OCI-LY3 (cell line): ENCODE measurements around the gene OASL.

Experiments
- EZH2phosphoT487 ChIP-seq: fragments of 200-600 bp; shearing (Covaris generic); IDR thresholded peaks from 2 replicates; pipeline ENCODE4 v1.6.1; 2018; ENCODE audit warnings: antibody characterized with exemption, mixed run types, low read depth
- TF ChIP-seq, protein P1 (sequence below): fragments of 200-600, 300-600 bp; sonication (generic); IDR thresholded peaks from 2 replicates; pipeline ENCODE4 v1.5.1; 2014; ENCODE audit warnings: antibody characterized with exemption, low read length, low read depth

DNA sequence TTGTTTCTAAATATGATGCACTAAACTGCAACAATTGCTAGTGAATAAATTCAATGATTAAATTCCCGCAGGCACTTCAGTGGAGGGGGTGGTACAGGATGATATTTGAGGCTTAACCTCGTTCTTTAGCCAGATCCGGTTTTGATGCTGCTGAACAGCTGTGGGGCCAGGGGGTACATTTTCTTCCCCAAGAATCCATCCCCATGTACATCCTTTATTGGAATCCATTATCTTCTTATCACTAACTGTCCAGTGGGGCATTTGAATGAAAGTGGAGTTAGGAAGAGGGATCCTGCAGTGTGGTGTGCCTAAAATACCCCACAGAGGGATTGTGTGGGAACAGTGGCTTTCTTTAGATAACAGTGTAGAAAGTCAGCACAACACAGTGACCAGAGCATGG is 45.2 kb upstream of the OASL start:
- TF ChIP-seq, protein P1, sequence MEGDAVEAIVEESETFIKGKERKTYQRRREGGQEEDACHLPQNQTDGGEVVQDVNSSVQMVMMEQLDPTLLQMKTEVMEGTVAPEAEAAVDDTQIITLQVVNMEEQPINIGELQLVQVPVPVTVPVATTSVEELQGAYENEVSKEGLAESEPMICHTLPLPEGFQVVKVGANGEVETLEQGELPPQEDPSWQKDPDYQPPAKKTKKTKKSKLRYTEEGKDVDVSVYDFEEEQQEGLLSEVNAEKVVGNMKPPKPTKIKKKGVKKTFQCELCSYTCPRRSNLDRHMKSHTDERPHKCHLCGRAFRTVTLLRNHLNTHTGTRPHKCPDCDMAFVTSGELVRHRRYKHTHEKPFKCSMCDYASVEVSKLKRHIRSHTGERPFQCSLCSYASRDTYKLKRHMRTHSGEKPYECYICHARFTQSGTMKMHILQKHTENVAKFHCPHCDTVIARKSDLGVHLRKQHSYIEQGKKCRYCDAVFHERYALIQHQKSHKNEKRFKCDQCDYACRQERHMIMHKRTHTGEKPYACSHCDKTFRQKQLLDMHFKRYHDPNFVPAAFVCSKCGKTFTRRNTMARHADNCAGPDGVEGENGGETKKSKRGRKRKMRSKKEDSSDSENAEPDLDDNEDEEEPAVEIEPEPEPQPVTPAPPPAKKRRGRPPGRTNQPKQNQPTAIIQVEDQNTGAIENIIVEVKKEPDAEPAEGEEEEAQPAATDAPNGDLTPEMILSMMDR, result no peak
- TF ChIP-seq EZH2phosphoT487, result no peak
